ENCODE results near the gene TOM1L1. TPM values are rescaled to one million over a fixed set of nuclear protein-coding genes. Genes with fewer than 3 reads are reported as not detected.

TOM1L1 gene
- total RNA-seq, 1 donor from 2014 or later = 33.6 TPM

GRCh38 chr17:54906683-54907082, 6.0 kb downstream of the TOM1L1 start:
- H3K27me3 ChIP-seq = no peaks in the 10 kb centered on the region
- peak; percentile 15 for ATAC-seq
- no peaks in the 10 kb centered on the region for H3K36me3 ChIP-seq
- no peak overlapping the region for H3K27ac ChIP-seq
- intact Hi-C loops (cut with DNase I) = no loop called here
- H3K9me3 ChIP-seq = no peaks in the 10 kb centered on the region
- H3K4me3 ChIP-seq = no peak overlapping the region
- no peak for DNase-seq
- TF ChIP-seq, protein P1, sequence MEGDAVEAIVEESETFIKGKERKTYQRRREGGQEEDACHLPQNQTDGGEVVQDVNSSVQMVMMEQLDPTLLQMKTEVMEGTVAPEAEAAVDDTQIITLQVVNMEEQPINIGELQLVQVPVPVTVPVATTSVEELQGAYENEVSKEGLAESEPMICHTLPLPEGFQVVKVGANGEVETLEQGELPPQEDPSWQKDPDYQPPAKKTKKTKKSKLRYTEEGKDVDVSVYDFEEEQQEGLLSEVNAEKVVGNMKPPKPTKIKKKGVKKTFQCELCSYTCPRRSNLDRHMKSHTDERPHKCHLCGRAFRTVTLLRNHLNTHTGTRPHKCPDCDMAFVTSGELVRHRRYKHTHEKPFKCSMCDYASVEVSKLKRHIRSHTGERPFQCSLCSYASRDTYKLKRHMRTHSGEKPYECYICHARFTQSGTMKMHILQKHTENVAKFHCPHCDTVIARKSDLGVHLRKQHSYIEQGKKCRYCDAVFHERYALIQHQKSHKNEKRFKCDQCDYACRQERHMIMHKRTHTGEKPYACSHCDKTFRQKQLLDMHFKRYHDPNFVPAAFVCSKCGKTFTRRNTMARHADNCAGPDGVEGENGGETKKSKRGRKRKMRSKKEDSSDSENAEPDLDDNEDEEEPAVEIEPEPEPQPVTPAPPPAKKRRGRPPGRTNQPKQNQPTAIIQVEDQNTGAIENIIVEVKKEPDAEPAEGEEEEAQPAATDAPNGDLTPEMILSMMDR (IDR thresholded peaks at IDR 0.05) = no peak
- H3K4me1 ChIP-seq = no peaks in the 10 kb centered on the region

GRCh38 chr17:54907376-54907775, 6.7 kb downstream of the TOM1L1 start:
- Histone ChIP-seq H3K9me3 (no peaks in the 10 kb centered on the region), H3K36me3 (no peaks in the 10 kb centered on the region), H3K4me3 (no peak overlapping the region), H3K27ac (no peak overlapping the region), H3K27me3 (no peaks in the 10 kb centered on the region), H3K4me1 (no peaks in the 10 kb centered on the region)
- no peak for DNase-seq
- intact Hi-C loops (cut with DNase I) = no loop called here
- TF ChIP-seq, protein P1 (IDR thresholded peaks at IDR 0.05) = no peak
- ATAC-seq = no peak

- H3K27ac ChIP-seq = no peak overlapping the region
- no peak overlapping the region for H3K4me3 ChIP-seq
- no peak for DNase-seq
- intact Hi-C loops (cut with DNase I) = no loop called here
- H3K9me3 ChIP-seq = no peaks in the 10 kb centered on the region
- H3K27me3 ChIP-seq = no peaks in the 10 kb centered on the region
- ATAC-seq = no peak
- no peaks in the 10 kb centered on the region for H3K4me1 ChIP-seq
- peaks cover 11% of the 10 kb centered on the region for H3K36me3 ChIP-seq
- TF ChIP-seq, protein P1 (IDR thresholded peaks at IDR 0.05) = no peak
Observed at GRCh38 chr17:54909766-54910165, 9.1 kb downstream of the TOM1L1 start.

GRCh38 chr17:54916721-54917120, 16.1 kb downstream of the TOM1L1 start:
- intact Hi-C loops (cut with DNase I) = no loop called here
- H3K9me3 ChIP-seq = no peaks in the 10 kb centered on the region
- H3K27me3 ChIP-seq = no peaks in the 10 kb centered on the region
- no peak overlapping the region for H3K4me3 ChIP-seq
- TF ChIP-seq, protein P1 (IDR thresholded peaks at IDR 0.05) = no peak
- H3K36me3 ChIP-seq = peaks cover 40% of the 10 kb centered on the region
- H3K4me1 ChIP-seq = no peaks in the 10 kb centered on the region
- ATAC-seq (no peak), DNase-seq (no peak)
- H3K27ac ChIP-seq = no peak overlapping the region

GRCh38 chr17:54919425-54919824, 18.8 kb downstream of the TOM1L1 start:
- intact Hi-C loops (cut with DNase I) = no loop called here
- ATAC-seq (no peak), DNase-seq (no peak)
- Histone ChIP-seq H3K27ac (no peak overlapping the region), H3K9me3 (no peaks in the 10 kb centered on the region), H3K36me3 (peaks cover 32% of the 10 kb centered on the region), H3K27me3 (no peaks in the 10 kb centered on the region), H3K4me1 (no peaks in the 10 kb centered on the region), H3K4me3 (no peak overlapping the region)
- TF ChIP-seq, protein P1 (IDR thresholded peaks at IDR 0.05) = no peak

DNA sequence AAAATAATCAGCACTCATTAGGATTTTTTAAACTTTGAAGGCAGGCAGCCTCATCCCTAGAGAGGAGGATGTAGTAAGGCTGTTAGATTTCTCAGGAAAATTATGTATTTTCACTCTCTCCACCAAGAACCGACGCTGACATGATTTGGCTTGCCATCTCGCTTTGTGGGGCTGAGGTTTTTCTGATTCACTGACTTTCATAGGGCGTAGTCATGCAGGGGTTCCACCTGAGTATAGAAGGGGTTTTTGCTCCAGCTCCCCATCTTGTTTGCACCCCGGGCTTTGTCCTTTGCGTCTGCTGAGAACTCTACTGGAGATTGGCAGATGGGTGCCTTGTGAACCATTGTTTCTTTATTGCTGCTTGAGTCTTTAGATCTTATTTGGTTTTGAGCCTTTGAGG, 20.2 kb downstream of the TOM1L1 start:
- no peaks in the 10 kb centered on the region for H3K27me3 ChIP-seq
- H3K36me3 ChIP-seq = peaks cover 19% of the 10 kb centered on the region
- intact Hi-C loops (cut with DNase I) = no loop called here
- ATAC-seq (no peak), DNase-seq (no peak)
- no peak overlapping the region for H3K4me3 ChIP-seq
- no peaks in the 10 kb centered on the region for H3K9me3 ChIP-seq
- TF ChIP-seq, protein P1 (IDR thresholded peaks at IDR 0.05) = no peak
- no peaks in the 10 kb centered on the region for H3K4me1 ChIP-seq
- no peak overlapping the region for H3K27ac ChIP-seq
